AG09319 (cell line): ENCODE data around the gene PGBD5.
"Not testable (repeated sequence)": the region's sequence is repeated elsewhere in the genome, so short reads cannot be mapped to it uniquely, and the experiment has no call there.

Experiments used
- DNase-seq: peaks from one replicate; pipeline ENCODE4 v3.0.0-alpha.2; 2010; ENCODE audit warnings: low read depth; ENCODE audit errors: extremely low read depth
- TF ChIP-seq, protein P1 (sequence below): IDR thresholded peaks from 2 replicates; pipeline ENCODE4 v1.5.1; 2011; ENCODE audit warnings: low read depth, mild to moderate bottlenecking, inconsistent platforms, low read length, moderate library complexity

The PGBD5 gene, protein sequence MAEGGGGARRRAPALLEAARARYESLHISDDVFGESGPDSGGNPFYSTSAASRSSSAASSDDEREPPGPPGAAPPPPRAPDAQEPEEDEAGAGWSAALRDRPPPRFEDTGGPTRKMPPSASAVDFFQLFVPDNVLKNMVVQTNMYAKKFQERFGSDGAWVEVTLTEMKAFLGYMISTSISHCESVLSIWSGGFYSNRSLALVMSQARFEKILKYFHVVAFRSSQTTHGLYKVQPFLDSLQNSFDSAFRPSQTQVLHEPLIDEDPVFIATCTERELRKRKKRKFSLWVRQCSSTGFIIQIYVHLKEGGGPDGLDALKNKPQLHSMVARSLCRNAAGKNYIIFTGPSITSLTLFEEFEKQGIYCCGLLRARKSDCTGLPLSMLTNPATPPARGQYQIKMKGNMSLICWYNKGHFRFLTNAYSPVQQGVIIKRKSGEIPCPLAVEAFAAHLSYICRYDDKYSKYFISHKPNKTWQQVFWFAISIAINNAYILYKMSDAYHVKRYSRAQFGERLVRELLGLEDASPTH

GRCh38 chr1:230426246-230427093, at the start of gene PGBD5:
TSS of gene PGBD5 (minus strand) at chr1:230426332. CDS start at chr1:230425928, 404 bp downstream.
- DNase-seq = no peak
- TF ChIP-seq, protein P1, sequence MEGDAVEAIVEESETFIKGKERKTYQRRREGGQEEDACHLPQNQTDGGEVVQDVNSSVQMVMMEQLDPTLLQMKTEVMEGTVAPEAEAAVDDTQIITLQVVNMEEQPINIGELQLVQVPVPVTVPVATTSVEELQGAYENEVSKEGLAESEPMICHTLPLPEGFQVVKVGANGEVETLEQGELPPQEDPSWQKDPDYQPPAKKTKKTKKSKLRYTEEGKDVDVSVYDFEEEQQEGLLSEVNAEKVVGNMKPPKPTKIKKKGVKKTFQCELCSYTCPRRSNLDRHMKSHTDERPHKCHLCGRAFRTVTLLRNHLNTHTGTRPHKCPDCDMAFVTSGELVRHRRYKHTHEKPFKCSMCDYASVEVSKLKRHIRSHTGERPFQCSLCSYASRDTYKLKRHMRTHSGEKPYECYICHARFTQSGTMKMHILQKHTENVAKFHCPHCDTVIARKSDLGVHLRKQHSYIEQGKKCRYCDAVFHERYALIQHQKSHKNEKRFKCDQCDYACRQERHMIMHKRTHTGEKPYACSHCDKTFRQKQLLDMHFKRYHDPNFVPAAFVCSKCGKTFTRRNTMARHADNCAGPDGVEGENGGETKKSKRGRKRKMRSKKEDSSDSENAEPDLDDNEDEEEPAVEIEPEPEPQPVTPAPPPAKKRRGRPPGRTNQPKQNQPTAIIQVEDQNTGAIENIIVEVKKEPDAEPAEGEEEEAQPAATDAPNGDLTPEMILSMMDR = no peak

DNA sequence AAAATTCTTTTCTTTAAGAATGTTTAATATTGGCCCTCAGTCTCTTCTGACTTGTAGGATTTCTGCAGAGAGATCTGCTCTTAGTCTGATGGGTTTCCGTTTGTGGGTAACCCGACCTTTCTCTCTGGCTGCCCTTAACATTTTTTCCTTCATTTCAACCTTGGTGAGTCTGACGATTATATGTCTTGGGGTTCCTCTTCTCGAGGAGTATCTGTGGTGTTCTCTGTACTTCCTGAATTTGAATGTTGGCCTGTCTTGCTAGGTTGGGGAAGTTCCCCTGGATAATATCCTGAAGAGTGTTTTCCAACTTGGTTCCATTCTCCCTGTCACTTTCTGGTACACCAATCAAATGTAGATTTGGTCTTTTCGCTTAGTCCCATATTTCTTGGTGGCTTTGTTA, 48.8 kb upstream of the PGBD5 start:
- DNase-seq = not testable (repeated sequence)

GRCh38 chr1:230470750-230471149, 44.6 kb upstream of the PGBD5 start:
- DNase-seq = not testable (repeated sequence)

GRCh38 chr1:230469271-230469670, 43.1 kb upstream of the PGBD5 start:
- TF ChIP-seq, protein P1 = no peak
- DNase-seq = no peak

- DNase-seq = no peak
- TF ChIP-seq, protein P1 = no peak
These were observed 39.6 kb upstream of the PGBD5 start for GRCh38 chr1:230465691-230466090.

DNA sequence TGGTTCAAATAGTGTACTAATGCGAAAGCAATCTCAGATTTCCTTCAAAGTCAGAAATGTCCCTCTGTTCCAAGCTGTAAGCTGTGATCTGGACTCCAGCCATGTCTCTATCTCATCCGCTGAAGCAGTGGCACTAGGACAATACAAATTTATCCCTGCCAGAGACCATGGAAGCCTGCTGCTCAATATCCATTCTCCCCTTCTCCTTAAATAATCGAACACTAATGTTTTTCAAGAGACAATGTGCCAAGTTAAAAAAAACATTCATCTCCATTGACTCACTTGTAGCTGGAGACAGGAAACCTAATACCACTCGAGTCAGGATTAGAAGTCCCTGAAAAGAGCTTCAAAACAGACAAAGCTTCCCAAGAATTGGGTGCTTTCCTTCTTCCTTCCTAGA, 38.5 kb upstream of the PGBD5 start:
- no peak for DNase-seq
- TF ChIP-seq, protein P1 = no peak

- TF ChIP-seq, protein P1 = no peak
- DNase-seq = no peak
These were observed 37.6 kb upstream of the PGBD5 start for GRCh38 chr1:230463760-230464159.

DNA sequence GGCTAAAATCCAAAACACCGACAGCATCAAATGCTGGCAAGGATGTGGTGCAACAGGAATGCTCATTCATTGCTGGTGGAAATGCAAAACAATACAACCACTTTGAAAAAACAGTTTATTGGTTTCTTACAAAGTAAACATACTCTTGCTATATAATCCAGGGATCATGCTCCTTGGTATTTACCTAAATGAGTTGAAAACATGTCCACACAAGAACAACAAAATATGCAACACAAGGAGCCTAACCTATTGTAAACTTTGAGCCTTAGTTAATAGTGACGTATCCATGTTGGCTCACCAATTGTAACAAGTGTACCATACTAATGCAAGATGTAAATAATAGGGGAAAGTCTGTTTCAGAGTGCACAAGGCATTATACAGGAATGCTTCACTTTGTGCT, 37.2 kb upstream of the PGBD5 start:
- DNase-seq = no peak

More for the DNA sequence above, 37.2 kb upstream of the PGBD5 start:
- TF ChIP-seq, protein P1 = no peak
